HG03095 (cell line): ENCODE data around the gene SMYD2.

Source experiments
- ATAC-seq: cut with Tn5 transposase; IDR thresholded peaks from one replicate; pipeline ENCODE4 v1.9.1; 2021; ENCODE audit warnings: moderate library complexity; ENCODE audit not compliant: unreplicated experiment

The SMYD2 gene

GRCh38 chr1:214281021-214281719 lies at the start of gene SMYD2:
SMYD2 (plus strand) TSS chr1:214281159; CDS start chr1:214281255, 96 bp downstream.
- ATAC-seq: peak; percentile 79

GRCh38 chr1:214233856-214234634 lies 46.9 kb upstream of the SMYD2 start:
- ATAC-seq: no peak

- ATAC-seq: no peak
These were observed 46.3 kb upstream of the SMYD2 start for GRCh38 chr1:214234635-214235025.

GRCh38 chr1:214236477-214236876 lies 44.5 kb upstream of the SMYD2 start:
- ATAC-seq: no peak

- ATAC-seq: no peak
These were observed 39.9 kb upstream of the SMYD2 start for GRCh38 chr1:214241060-214241459.

- no peak for ATAC-seq
These were observed 36.7 kb upstream of the SMYD2 start for GRCh38 chr1:214244252-214244651.

GRCh38 chr1:214244841-214245240 lies 36.1 kb upstream of the SMYD2 start:
- ATAC-seq: no peak

GRCh38 chr1:214247501-214248041 lies 33.4 kb upstream of the SMYD2 start:
- ATAC-seq: no peak

GRCh38 chr1:214248311-214249085 lies 32.5 kb upstream of the SMYD2 start:
- ATAC-seq: no peak

GRCh38 chr1:214249651-214250050 lies 31.3 kb upstream of the SMYD2 start:
- ATAC-seq: no peak

- no peak for ATAC-seq
These were observed 29.6 kb upstream of the SMYD2 start for GRCh38 chr1:214251354-214251753.

GRCh38 chr1:214255509-214255908 lies 25.4 kb upstream of the SMYD2 start:
- ATAC-seq: no peak

GRCh38 chr1:214259353-214259977 lies 21.5 kb upstream of the SMYD2 start:
- no peak for ATAC-seq

- ATAC-seq: no peak
These were observed 20.3 kb upstream of the SMYD2 start for GRCh38 chr1:214260561-214261205.

- ATAC-seq: peak; percentile 93
These were observed 19.5 kb upstream of the SMYD2 start for GRCh38 chr1:214261206-214262123.

- no peak for ATAC-seq
These were observed 16.8 kb upstream of the SMYD2 start for GRCh38 chr1:214264196-214264595.

- no peak for ATAC-seq
These were observed 16.0 kb upstream of the SMYD2 start for GRCh38 chr1:214264976-214265375.

GRCh38 chr1:214270097-214270650 lies 10.8 kb upstream of the SMYD2 start:
- no peak for ATAC-seq
